H1 (cell line): ENCODE results near the gene PCBP2. TPM values are rescaled to one million over a fixed set of nuclear protein-coding genes. Genes with fewer than 3 reads are reported as not detected.

Experiments used
- BACH1 ChIP-seq: IDR thresholded peaks from 2 replicates; pipeline ENCODE4 v1.6.1; 2012; ENCODE audit warnings: low read length, improper control_type of control experiment
- CHD2 ChIP-seq: IDR thresholded peaks from 2 replicates; pipeline ENCODE4 v1.6.1; 2012; ENCODE audit warnings: low read length, improper control_type of control experiment
- HDAC2 ChIP-seq, 2 experiments: fragments of 300-600 bp in 1 of 2; sonication (generic) in 1 of 2; IDR thresholded peaks; 2 replicates each; pipeline ENCODE4 v1.6.1; 2011 to 2012; ENCODE audit warnings: low read depth in 2 of 2, low read length in 2 of 2, mild to moderate bottlenecking in 2 of 2, moderate library complexity in 2 of 2, borderline replicate concordance in 1 of 2, inconsistent platforms in 1 of 2
- NANOG ChIP-seq: IDR thresholded peaks from 2 replicates; pipeline ENCODE4 v1.6.1; 2011; ENCODE audit warnings: low read length, low read depth, mild to moderate bottlenecking, inconsistent platforms; ENCODE audit not compliant: insufficient read depth, poor library complexity, severe bottlenecking
- POU5F1 ChIP-seq: IDR thresholded peaks from 2 replicates; pipeline ENCODE4 v1.6.1; 2011; ENCODE audit warnings: low read depth, mild to moderate bottlenecking, low read length, moderate library complexity
- SAP30 ChIP-seq: fragments of 300-600 bp; sonication (generic); IDR thresholded peaks from 2 replicates; pipeline ENCODE4 v1.7.1; 2012; ENCODE audit warnings: low read length, moderate library complexity, mild to moderate bottlenecking, inconsistent platforms; ENCODE audit not compliant: insufficient read depth, insufficient replicate concordance
- SIX5 ChIP-seq: IDR thresholded peaks from 2 replicates; pipeline ENCODE4 v1.6.1; 2011; ENCODE audit warnings: mild to moderate bottlenecking, low read depth, low read length
- YY1 ChIP-seq: IDR thresholded peaks from 2 replicates; pipeline ENCODE4 v1.6.1; 2011; ENCODE audit warnings: low read depth, mild to moderate bottlenecking, low read length
- polyA plus RNA-seq, 7 experiments: library from polyadenylated mRNA; depleted of rRNA in 3 of 7; stranded (reverse) in 5 of 7; unstranded in 2 of 7; fragments of >200 nt in 5 of 7; fragments of 200-250 nt in 2 of 7; gene quantifications; 1 replicate in 5 of 7; 2 replicates in 1 of 7; 4 replicates in 1 of 7; pipeline versions ENCODE4 v1.2.1 to v1.2.3, GENCODE V29; 2011 to 2013; ENCODE audit warnings: missing spikeins in 2 of 7, mixed read lengths in 2 of 7
- total RNA-seq: library from RNA; stranded (reverse); fragmentation: NEBNext Ultra II Directional; extraction: Animal tissue kit (Norgen Biotek cat#: 25700); gene quantifications from 2 replicates; pipeline ENCODE4 v1.2.1, GENCODE V29; 2021

The PCBP2 gene
- total and polyA plus RNA-seq, 2 of the 8 experiments (the other 6 are each of a cell fraction or from before 2014, with no cell fraction given), result 470 to 1,123 TPM

DNA sequence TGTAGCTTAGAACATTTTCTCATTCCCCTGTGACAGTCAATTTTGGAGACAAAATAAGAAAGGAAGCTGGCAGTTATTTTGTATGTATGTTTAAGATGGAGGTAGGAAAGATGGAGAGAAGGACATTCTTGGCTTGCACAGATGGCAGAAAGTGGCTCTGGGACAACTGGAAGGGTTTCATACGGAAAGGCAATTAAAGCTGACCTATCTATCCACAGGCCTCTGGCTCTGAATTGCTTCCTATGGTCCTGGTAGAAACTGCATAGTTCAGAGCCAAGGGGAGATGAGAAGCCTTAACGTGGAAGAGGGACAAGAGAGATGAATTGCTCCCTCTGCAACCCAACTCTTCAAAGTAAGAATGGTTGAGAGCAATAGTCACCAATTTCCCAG is 63.4 kb downstream of the PCBP2 start (continued):
- TF ChIP-seq NANOG (no peak), YY1 (no peak), HDAC2 (IDR thresholded peaks at IDR 0.05; ENCODE audit: borderline replicate concordance in 1 of 2, low read depth in 2 of 2, low read length in 2 of 2) (no peak), CHD2 (no peak), SIX5 (no peak), POU5F1 (no peak), BACH1 (no peak), SAP30 (no peak)
